ENCODE measurements around the gene STYXL2.

The STYXL2 gene

GRCh38 chr1:167093846-167094516 lies at the start of gene STYXL2:
TSS of gene STYXL2 (plus strand) at chr1:167094075. CDS start at chr1:167094850, 775 bp downstream.
- DNase-seq: no peak

DNA sequence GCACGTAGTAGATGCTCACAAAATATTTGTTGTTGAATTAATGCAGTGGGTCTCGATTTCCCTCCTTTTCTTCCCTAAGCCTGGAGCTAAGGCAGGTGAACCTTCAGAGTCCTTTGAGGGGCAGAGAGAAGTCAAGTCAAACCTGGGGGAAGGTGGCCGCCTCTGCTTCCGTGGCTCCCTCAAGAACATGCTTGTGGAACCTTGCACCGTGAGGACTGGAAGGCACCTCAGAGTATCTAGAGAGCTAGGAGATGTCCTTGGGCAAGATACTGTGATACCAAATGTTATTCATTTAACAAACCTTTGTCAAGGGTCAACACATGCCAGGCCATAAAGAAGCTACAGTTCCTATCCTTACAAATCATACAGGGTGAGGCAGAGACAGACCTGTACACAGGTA lies 42.0 kb upstream of the STYXL2 start:
- no peak for DNase-seq

- DNase-seq: no peak
Measured at GRCh38 chr1:167052389-167052788, 41.5 kb upstream of the STYXL2 start.

- no peak for DNase-seq
Measured at GRCh38 chr1:167054531-167054930, 39.3 kb upstream of the STYXL2 start.

GRCh38 chr1:167054946-167055630 lies 38.8 kb upstream of the STYXL2 start:
- DNase-seq: no peak

DNA sequence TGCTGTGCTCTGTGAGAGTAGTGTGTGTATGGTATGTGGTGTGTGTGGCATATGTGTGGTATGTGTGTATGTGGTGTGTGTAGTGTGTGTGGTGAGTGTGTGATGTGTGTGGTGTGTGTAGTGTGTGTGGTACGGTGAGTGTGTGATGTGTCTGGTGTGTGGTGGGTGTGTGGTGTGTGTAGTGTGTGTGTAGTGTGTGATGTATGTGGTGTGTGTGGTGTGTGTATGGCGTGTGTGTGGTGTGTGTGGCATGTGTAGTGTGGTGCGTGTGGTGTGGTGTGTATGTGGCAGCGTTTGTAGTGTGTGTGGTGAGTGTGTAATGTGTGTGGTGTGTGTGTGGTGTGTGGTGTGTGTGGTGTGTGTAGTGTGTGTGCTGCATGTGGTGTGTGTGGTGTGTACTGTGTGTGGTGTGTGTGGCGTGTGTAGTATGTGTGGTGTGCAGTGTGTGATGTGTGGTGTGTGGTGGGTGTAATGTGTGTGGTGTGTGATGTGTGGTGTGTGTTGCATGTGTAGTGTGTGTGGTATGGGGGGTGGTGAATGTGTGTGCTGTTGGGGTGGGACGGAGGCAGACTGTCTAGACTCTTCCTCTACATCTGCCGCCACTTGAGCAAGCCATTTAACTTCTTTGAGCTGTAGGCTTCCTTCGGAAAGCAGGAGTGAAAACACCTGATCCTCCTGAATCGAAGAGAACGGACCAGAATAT lies 37.2 kb upstream of the STYXL2 start:
- DNase-seq: no peak

GRCh38 chr1:167057241-167057688 lies 36.6 kb upstream of the STYXL2 start:
- peak; percentile 44 for DNase-seq

DNA sequence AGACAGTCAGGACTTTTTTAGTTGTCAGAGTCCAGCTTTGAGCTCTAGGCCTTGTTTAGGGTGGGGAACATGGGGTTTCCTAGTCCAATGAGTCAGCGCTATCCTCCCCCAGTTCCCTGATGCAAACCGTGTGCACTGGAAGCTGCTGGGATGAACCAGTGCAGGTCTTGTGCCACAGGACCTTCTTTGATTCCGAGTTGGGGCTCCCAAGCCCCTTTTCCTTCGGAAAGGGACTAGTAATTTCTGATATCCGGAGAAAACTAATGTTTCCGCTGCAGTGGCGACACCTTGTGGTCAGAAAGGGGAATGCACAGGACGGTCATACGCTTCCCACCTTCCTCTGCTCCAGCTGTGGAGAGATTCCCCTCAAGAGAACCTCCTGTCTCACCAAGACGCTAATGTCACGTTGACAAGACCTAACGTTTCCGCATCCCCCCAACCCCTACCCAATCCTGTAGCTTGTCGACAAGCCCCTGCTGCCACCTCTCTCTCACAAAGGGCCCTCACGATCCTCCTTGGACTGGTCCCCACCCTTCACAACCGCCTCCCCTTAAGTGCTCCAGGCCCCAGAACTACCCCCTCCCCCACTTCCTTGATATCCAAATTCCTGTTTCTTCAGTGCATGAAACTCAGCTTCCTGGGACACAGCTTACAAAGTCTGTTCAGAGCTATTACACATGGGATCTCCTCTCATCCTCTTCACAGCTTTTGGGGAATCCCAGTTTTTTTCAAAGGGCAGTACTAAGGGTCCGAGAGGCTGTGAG lies 34.6 kb upstream of the STYXL2 start:
- peak; percentile 82 for DNase-seq

DNA sequence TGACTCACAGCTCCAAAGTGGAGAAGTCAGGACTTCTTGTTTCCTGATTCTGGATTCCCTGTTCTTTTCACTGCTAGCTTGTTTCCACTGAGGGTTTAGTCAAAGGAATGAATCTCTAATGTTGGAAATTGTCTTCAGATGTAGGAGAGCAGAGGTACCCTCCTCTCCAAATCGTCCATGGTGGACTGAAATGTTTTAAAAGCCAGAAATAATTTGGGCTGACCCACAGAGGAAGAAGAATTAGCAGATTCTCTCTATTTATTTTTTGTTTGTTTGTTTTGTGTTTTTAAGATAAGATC lies 34.1 kb upstream of the STYXL2 start:
- DNase-seq: no peak

- DNase-seq: no peak
Measured at GRCh38 chr1:167060141-167061072, 33.5 kb upstream of the STYXL2 start.

DNA sequence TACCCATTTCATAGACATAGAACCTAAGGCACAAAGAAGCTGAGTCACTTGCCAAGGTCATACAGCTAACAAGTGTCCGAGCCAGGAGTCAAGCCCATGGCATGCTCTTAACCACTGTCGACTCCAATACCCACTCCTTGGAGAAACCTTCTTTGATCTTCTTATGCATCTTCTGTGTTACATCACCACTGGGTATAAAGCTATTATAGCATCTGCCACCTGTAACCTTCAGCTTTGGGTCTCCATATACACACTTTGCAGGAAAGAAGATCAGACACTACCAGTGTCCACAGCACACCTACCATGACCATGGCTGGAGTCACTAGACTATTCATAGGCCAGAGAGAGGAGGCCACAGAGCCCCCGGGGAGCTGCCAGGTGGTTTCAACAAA lies 32.8 kb upstream of the STYXL2 start:
- no peak for DNase-seq

- DNase-seq: no peak
Measured at GRCh38 chr1:167064621-167065020, 29.3 kb upstream of the STYXL2 start.

DNA sequence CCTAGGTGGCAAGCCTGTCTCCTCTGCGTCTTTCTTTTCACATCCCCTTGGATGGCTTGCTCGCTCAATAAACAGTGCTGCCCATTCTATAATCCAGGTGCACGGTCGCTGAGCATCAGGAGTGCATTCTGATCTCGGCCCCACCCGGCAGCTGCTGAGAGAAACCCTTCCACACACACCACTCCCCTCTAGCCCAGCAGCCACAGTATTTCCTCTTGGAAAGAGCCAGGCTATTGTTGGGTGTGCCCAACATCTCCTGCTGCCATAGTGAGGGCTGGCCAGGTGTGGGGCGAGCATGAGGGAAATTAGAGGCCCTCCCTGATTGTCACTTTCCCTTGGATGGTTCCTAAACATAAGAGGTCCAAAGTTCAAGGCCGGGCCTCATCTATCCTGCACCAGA lies 28.4 kb upstream of the STYXL2 start:
- DNase-seq: no peak

- peak; percentile 83 for DNase-seq
Measured at GRCh38 chr1:167066333-167067122, 27.3 kb upstream of the STYXL2 start.

- no peak for DNase-seq
Measured at GRCh38 chr1:167067904-167068303, 26.0 kb upstream of the STYXL2 start.

- DNase-seq: no peak
Measured at GRCh38 chr1:167068761-167069160, 25.1 kb upstream of the STYXL2 start.

GRCh38 chr1:167071286-167071685 lies 22.6 kb upstream of the STYXL2 start:
- no peak for DNase-seq

DNA sequence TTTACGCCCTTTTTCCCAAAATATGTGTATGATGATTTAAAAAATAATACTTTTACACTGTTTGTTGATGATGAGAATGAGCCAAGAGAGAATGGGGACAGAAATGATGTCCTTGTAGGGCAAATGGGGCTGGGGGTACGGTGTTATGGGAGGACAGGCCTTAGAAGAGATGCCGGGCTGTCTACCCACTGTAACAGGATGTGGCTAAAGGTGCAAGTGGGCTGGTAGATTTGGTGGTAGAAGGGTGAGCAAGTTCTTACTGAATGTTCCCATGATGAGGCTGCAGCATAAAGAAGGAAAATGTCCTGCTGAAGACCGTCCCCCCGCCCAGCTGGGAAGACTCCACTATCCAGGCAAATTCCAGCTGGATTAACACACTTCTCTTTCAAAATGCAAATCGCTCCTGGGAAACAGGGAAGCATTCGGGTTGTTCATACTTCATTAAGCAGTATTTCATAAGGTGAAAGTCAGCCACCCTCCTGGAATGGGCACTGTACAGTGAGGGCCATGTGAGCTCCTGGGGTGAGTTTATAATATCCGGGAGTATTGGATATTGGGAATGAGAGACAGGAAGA lies 17.7 kb upstream of the STYXL2 start:
- peak; percentile 12 for DNase-seq

- DNase-seq: no peak
Measured at GRCh38 chr1:167077128-167077867, 16.6 kb upstream of the STYXL2 start.

DNA sequence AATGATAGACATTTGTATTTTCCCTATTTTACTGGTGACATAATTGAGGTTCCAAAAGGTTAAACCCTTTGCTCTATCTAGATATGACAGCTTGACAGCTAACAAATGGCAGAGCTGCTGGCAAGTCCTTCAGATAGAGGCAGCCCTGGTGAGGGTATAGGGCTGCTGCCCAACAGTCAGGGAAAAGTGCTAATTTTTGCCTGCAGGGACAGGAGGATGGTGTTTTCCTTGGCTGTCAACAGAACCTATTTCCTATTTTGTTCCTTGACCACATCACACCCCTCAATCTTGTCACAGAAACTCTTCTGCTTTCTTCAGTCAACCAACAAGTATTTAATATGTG lies 16.0 kb upstream of the STYXL2 start:
- no peak for DNase-seq

All from activated CD4-positive, alpha-beta T cell treated with anti-CD3 and anti-CD28 coated beads, Interleukin-2, Interleukin-6, amounts not matched to agents 100 ng/mL and 50 ng/mL, durations not matched to agents 16 hours and 8 hours (primary cell).